GM12878 (cell line): ENCODE results near the gene CD3D. TPM values are rescaled to one million over a fixed set of nuclear protein-coding genes. Genes with fewer than 3 reads are reported as not detected.

Source experiments
- ATAC-seq: fragments of 200-7000 bp; cut with Tn5 transposase; 3 replicates; pipeline ENCODE4 v1.9.1; 2020; ENCODE audit warnings: mild to moderate bottlenecking, moderate library complexity
- BruUV-seq: library from RNA; stranded (reverse); fragments of 400-500 nt; replicated peaks from 2 replicates; lab custom pipeline; 2021; lab: Mats Ljungman, UMichigan
- CTCF ChIA-PET: fragments of 300-600 bp; sonication (Branson Sonifier 250); formaldehyde crosslinking; extraction: SDS; loops from one replicate; lab custom pipeline; 2021; ENCODE audit warnings: inconsistent platforms; lab: Yijun Ruan, JAX
- POLR2A ChIA-PET: fragments of 350-600 bp; formaldehyde crosslinking; extraction: SDS; loops from one replicate; lab custom pipeline; 2021; ENCODE audit warnings: inconsistent platforms; lab: Charles Lee
- RAD21 ChIA-PET: fragments of 300-600 bp; sonication (Branson Sonifier 250); formaldehyde crosslinking; loops from one replicate; lab custom pipeline; 2023; ENCODE audit warnings: antibody characterized with exemption; ENCODE audit not compliant: unreplicated experiment; lab: Charles Lee
- SMC1A ChIA-PET: fragments of 300-600 bp; sonication (Branson Sonifier 250); formaldehyde crosslinking; loops from one replicate; lab custom pipeline; 2023; ENCODE audit not compliant: unreplicated experiment, uncharacterized antibody; lab: Charles Lee
- DNase-seq: peaks from one replicate; pipeline ENCODE4 v3.0.0-alpha.2; 2011; ENCODE audit warnings: low read depth, low spot score
- FAIRE-seq: peaks from 3 replicates; lab custom pipeline; 2011; peaks lifted over from hg19 to GRCh38; lab: Jason Lieb, UNC
- H2AFZ ChIP-seq: 2 replicates; pipeline ENCODE4 v1.6.0; 2011; ENCODE audit warnings: low read depth, low read length, control low read depth; ENCODE audit not compliant: control insufficient read depth
- H3K27ac ChIP-seq: 2 replicates; pipeline ENCODE4 v1.5.1; 2011; ENCODE audit warnings: control low read depth; ENCODE audit not compliant: control insufficient read depth, insufficient read depth
- H3K27me3 ChIP-seq, 2 experiments: replicated peaks in 1 of 2; 2 replicates each; pipeline versions ENCODE4 v1.6.0 to v1.6.1; 2011; ENCODE audit warnings: low read length in 1 of 2; ENCODE audit not compliant: control insufficient read depth in 2 of 2, insufficient read depth in 2 of 2
- H3K36me3 ChIP-seq, 2 experiments: 2 replicates each; pipeline ENCODE4 v1.5.1; 2011; ENCODE audit warnings: low read length in 1 of 2; ENCODE audit not compliant: control insufficient read depth in 2 of 2, insufficient read depth in 2 of 2
- H3K4me1 ChIP-seq: 2 replicates; pipeline ENCODE4 v1.6.1; 2011; ENCODE audit warnings: mild to moderate bottlenecking, low read length, moderate library complexity, mixed read lengths; ENCODE audit not compliant: control insufficient read depth, insufficient read depth
- H3K4me2 ChIP-seq: 2 replicates; pipeline ENCODE4 v1.6.0; 2011; ENCODE audit warnings: control low read depth; ENCODE audit not compliant: control insufficient read depth, insufficient read depth
- H3K4me3 ChIP-seq: fragments of 200-600 bp; sonication (generic); 2 replicates; pipeline ENCODE4 v1.5.1; 2016
- H3K79me2 ChIP-seq: 2 replicates; pipeline ENCODE4 v1.6.0; 2011; ENCODE audit warnings: low read length; ENCODE audit not compliant: control insufficient read depth, insufficient read depth
- H3K9ac ChIP-seq: 2 replicates; pipeline ENCODE4 v1.8.0; 2011; ENCODE audit warnings: low read length, control low read depth, mixed read lengths; ENCODE audit not compliant: control insufficient read depth, insufficient read depth
- H3K9me3 ChIP-seq: replicated peaks from 3 replicates; pipeline ENCODE4 v1.5.1; 2011; ENCODE audit warnings: mild to moderate bottlenecking, low read length; ENCODE audit not compliant: control insufficient read depth, insufficient read depth
- H4K20me1 ChIP-seq: 2 replicates; pipeline ENCODE4 v1.6.0; 2011; ENCODE audit not compliant: control insufficient read depth, insufficient read depth
- BMI1 ChIP-seq: fragments of 450-650 bp; IDR thresholded peaks from 2 replicates; pipeline ENCODE4 v1.6.1; 2016; ENCODE audit warnings: mild to moderate bottlenecking, moderate library complexity, borderline replicate concordance
- CBX5 ChIP-seq: sonication (generic); IDR thresholded peaks from 2 replicates; pipeline ENCODE4 v1.6.1; 2016; ENCODE audit warnings: low read depth, moderate library complexity, mild to moderate bottlenecking, inconsistent platforms
- CHD4 ChIP-seq: fragments of 200-600 bp; sonication (generic); IDR thresholded peaks from 2 replicates; pipeline ENCODE4 v1.6.1; 2016; ENCODE audit warnings: mild to moderate bottlenecking
- CREB1 ChIP-seq: IDR thresholded peaks from 2 replicates; pipeline ENCODE4 v1.6.1; 2012; ENCODE audit warnings: low read depth, mild to moderate bottlenecking, inconsistent platforms
- E2F4 ChIP-seq: IDR thresholded peaks from 2 replicates; pipeline ENCODE4 v1.6.1; 2012; ENCODE audit warnings: low read depth, low read length, improper control_type of control experiment
- EED ChIP-seq: sonication (generic); IDR thresholded peaks from 2 replicates; pipeline ENCODE4 v1.6.1; 2016; ENCODE audit warnings: antibody characterized with exemption, low read depth
- GABPA ChIP-seq: IDR thresholded peaks from 2 replicates; pipeline ENCODE4 v1.6.1; 2014; ENCODE audit warnings: antibody characterized with exemption, low read depth, mild to moderate bottlenecking, inconsistent platforms
- KAT2A ChIP-seq: conservative IDR thresholded peaks from 2 replicates; pipeline ENCODE4 v1.6.1; 2011; ENCODE audit warnings: low read depth, low read length; ENCODE audit not compliant: control insufficient read depth
- MAX ChIP-seq: IDR thresholded peaks from 2 replicates; pipeline ENCODE4 v1.6.1; 2012; ENCODE audit warnings: low read depth, low read length, improper control_type of control experiment
- MEF2B ChIP-seq: fragments of 450-650 bp; IDR thresholded peaks from 2 replicates; pipeline ENCODE4 v1.6.1; 2018; ENCODE audit warnings: mild to moderate bottlenecking, moderate library complexity; ENCODE audit not compliant: partially characterized antibody, poor library complexity, severe bottlenecking
- PML ChIP-seq: IDR thresholded peaks from 2 replicates; pipeline ENCODE4 v1.6.1; 2012; ENCODE audit warnings: low read length, inconsistent platforms
- RB1 ChIP-seq: fragments of 450-650 bp; formaldehyde crosslinking; IDR thresholded peaks from 2 replicates; pipeline ENCODE4 v1.6.1; 2017; ENCODE audit warnings: mild to moderate bottlenecking, borderline replicate concordance
- SP1 ChIP-seq: IDR thresholded peaks from one replicate; pipeline ENCODE4 v1.6.1; 2011; ENCODE audit warnings: low read depth, low read length
- SUZ12 ChIP-seq: fragments of 200-600 bp; sonication (generic); IDR thresholded peaks from one replicate; pipeline ENCODE4 v1.6.1; 2018; ENCODE audit warnings: antibody characterized with exemption, mild to moderate bottlenecking; ENCODE audit not compliant: unreplicated experiment
- WRNIP1 ChIP-seq: IDR thresholded peaks from 2 replicates; pipeline ENCODE4 v1.6.1; 2011; ENCODE audit warnings: low read depth, low read length, improper control_type of control experiment, borderline replicate concordance
- WGBS: methylation state at CpG from one replicate; pipeline ENCODE4 v1.1.6; 2016; ENCODE audit warnings: low lambda C conversion rate; ENCODE audit not compliant: insufficient replicate concordance, insufficient coverage; ENCODE audit errors: missing lambda C conversion rate; 5-methylcytosine and 5-hydroxymethylcytosine counted together
- in situ Hi-C: fragments of 300-500 bp; cut with MboI; formaldehyde crosslinking; loops from 9 replicates; pipeline ENCODE4 v1.14.3; 2018; ENCODE audit warnings: mixed read lengths
- intact Hi-C: fragments of 100-400 bp; cut with micrococcal nuclease; formaldehyde crosslinking; loops from one replicate; pipeline ENCODE4 v1.14.2; 2022; ENCODE audit not compliant: unreplicated experiment
- polyA plus RNA-seq, 11 experiments: library from polyadenylated mRNA; depleted of rRNA in 4 of 11; unstranded in 6 of 11; stranded (reverse) in 5 of 11; fragments of >200 nt; fragmentation: Nextera tagmentation in 4 of 11; fragmentation: Illumina TruSeq in 1 of 11; extraction: Ambion mirVana in 4 of 11; extraction: Trizol in 1 of 11; gene quantifications; 1 replicate in 1 of 11; 2 replicates in 10 of 11; pipeline versions ENCODE4 v1.2.1 to v1.2.3, GENCODE V29; 2011 to 2016; ENCODE audit warnings: inconsistent platforms in 2 of 11, missing spikeins in 2 of 11, low read depth in 1 of 11
- total RNA-seq, 4 experiments: library from RNA; depleted of rRNA in 3 of 4; stranded (reverse); fragments of >200 nt in 3 of 4; fragmentation: Illumina TruSeq in 1 of 4; extraction: Trizol in 1 of 4; gene quantifications; 2 replicates each; pipeline versions ENCODE4 v1.2.1 to v1.2.3, GENCODE V29; 2013 to 2021

Gene CD3D
- total and polyA plus RNA-seq, 10 of the 15 experiments (the other 5 are each of a cell fraction or from before 2014, with no cell fraction given), result 0.13 to 0.69 (median 0.29) TPM; not detected in 6

DNA sequence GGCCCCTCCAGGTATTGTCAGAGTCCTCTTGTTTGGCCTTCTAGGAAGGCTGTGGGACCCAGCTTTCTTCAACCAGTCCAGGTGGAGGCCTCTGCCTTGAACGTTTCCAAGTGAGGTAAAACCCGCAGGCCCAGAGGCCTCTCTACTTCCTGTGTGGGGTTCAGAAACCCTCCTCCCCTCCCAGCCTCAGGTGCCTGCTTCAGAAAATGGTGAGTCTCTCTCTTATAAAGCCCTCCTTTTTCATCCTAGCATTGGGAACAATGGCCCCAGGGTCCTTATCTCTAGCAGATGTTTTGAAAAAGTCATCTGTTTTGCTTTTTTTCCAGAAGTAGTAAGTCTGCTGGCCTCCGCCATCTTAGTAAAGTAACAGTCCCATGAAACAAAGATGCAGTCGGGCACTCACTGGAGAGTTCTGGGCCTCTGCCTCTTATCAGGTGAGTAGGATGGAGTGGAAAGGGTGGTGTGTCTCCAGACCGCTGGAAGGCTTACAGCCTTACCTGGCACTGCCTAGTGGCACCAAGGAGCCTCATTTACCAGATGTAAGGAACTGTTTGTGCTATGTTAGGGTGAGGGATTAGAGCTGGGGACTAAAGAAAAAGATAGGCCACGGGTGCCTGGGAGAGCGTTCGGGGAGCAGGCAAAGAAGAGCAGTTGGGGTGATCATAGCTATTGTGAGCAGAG is 37.8 kb downstream of the CD3D start, which contains the start of gene CD3E (continued):
- TF ChIP-seq RB1, result no peak
- TF ChIP-seq KAT2A, result no peak
- no peak for TF ChIP-seq E2F4
- no peak for TF ChIP-seq CBX5
- no peak for TF ChIP-seq MAX
- 0 out of 2 replicates have a peak, but pooled peaks have one; percentile 38 for TF ChIP-seq GABPA
- no peak for TF ChIP-seq EED
- no peak for TF ChIP-seq MEF2B

- intact Hi-C loops (no loop called here), in situ Hi-C loops (no loop called here)
- no peak for ATAC-seq
- no peaks in the 10 kb centered on the region for H3K36me3 ChIP-seq
- no peak overlapping the region for H3K9ac ChIP-seq
- H3K4me1 ChIP-seq, result peaks cover 4% of the 10 kb centered on the region; the same call in 1 of the 2 replicates
- H3K79me2 ChIP-seq, result no peaks in the 10 kb centered on the region
- no peak overlapping the region for H3K27ac ChIP-seq
- peak overlapping the region; percentile 37 for H2AFZ ChIP-seq
- DNase-seq, result no peak
- BruUV-seq, result no TSS peak
- ChIA-PET SMC1A (interaction anchor here (1.4 to 1.7 kb wide), 3 partner anchors 9 to 105 kb away, joined by 4 to 5 read pairs (median 4); no protein-coding TSS in a partner anchor), POLR2A (no interaction called here), RAD21 (interaction anchor here (1.0 kb wide), 1 partner anchor 14 kb away, joined by 3 read pairs; no protein-coding TSS in a partner anchor), CTCF (interaction anchor here (0.8 to 2.1 kb wide), 4 partner anchors 9 to 134 kb away, joined by 3 to 11 read pairs (median 6); no protein-coding TSS in a partner anchor)
- H3K9me3 ChIP-seq, result no peaks in the 10 kb centered on the region; the same call in 2 of the 3 replicates
- H3K27me3 ChIP-seq, result peaks cover 0 to 2% of the 10 kb centered on the region in 2 experiments; a peak in 1 of 4 replicates
- no peak for FAIRE-seq
- WGBS, result 52% methylated on average over 1 of the region's 1 CpG
- no peaks in the 10 kb centered on the region for H4K20me1 ChIP-seq
- H3K4me3 ChIP-seq, result no peak overlapping the region
- H3K4me2 ChIP-seq, result no peak overlapping the region
- no peak for TF ChIP-seq SUZ12
- no peak for TF ChIP-seq SP1
- no peak for TF ChIP-seq BMI1
- TF ChIP-seq CREB1, result no peak
- no peak for TF ChIP-seq PML
- TF ChIP-seq CHD4, result no peak
- TF ChIP-seq WRNIP1, result no peak
Observed at GRCh38 chr11:118304227-118304567, 38.3 kb downstream of the CD3D start.
